Left colon (tissue), 2 donors: Measurements from ENCODE around the gene ENDOU. TPM values are rescaled to one million over a fixed set of nuclear protein-coding genes. Genes with fewer than 3 reads are reported as not detected.
A peak's percentile ranks its signal among the peaks of the same experiment; 100 is the strongest.

Experiments used
- ATAC-seq: fragments of 200-7000 bp; cut with Tn5 transposase; one replicate; pipeline ENCODE4 v1.9.1; 2020; ENCODE audit warnings: mild to moderate bottlenecking, moderate library complexity
- DNase-seq, 2 donors: peaks; one replicate each; pipeline ENCODE4 v3.0.0-alpha.2; 2020
- intact Hi-C, 2 donors: fragments of 100-400 bp; cut with DNase I in 1 of 2; cut with micrococcal nuclease in 1 of 2; formaldehyde crosslinking; loops; one replicate each; pipeline versions ENCODE4 v1.11.2 to v1.14.0; 2022; cut with DNase I, micrococcal nuclease
- total RNA-seq, 2 donors: library from RNA; stranded (reverse); fragmentation: NEBNext Ultra II Directional; extraction: Animal tissue kit (Norgen Biotek cat#: 25700); gene quantifications; one replicate each; pipeline ENCODE4 v1.2.1, GENCODE V29; 2021
- donor health status: DM: no; HTN: no; CAD: no.
- donor health status: DM: yes; HTN: yes; CAD: no.

ENDOU gene
- total RNA-seq, 2 donors from 2014 or later = not detected

- ATAC-seq (no peak), DNase-seq (no peak)
- intact Hi-C loops = no loop called here
These were observed 7.2 kb upstream of the ENDOU start for GRCh38 chr12:47732504-47732903.

GRCh38 chr12:47731723-47732122 is 6.4 kb upstream of the ENDOU start:
- ATAC-seq = no peak
- intact Hi-C loops = no loop called here
- DNase-seq = no peak

DNA sequence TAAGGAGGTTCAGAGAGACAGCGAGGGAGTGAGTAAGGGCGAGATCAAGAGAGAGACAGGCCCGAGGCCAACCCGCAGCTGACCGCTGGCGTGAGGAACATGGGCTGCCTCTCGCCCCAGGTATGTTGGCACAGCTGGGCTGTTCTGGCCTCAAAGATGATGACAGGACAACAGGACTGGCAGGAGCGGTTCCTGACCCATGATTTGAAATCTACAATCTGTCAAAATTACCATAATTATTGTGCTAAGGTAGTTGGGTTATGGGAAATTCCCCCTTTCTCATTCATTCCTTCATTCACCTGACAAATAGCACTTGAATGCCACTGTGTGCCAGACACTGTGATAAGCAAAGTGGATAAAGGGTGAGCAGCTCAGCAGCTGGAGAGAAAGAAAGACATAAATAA is 5.1 kb upstream of the ENDOU start:
- DNase-seq (no peak), ATAC-seq (no peak)
- intact Hi-C loops = no loop called here

- intact Hi-C loops = loop anchor here in 1 of 2 donors (10.0 kb wide), 1 partner anchor 46 kb away; the partner anchor contains the start of gene SLC48A1
These were observed 3.9 kb upstream of the ENDOU start for GRCh38 chr12:47729233-47729632.

GRCh38 chr12:47725893-47726292 is 603 bp upstream of the ENDOU start:
- intact Hi-C loops = loop anchor here in 1 of 2 donors (10.0 kb wide), 1 partner anchor 49 kb away; the partner anchor contains the start of gene SLC48A1
- no peak for ATAC-seq
- no peak for DNase-seq

More at GRCh38 chr12:47729233-47729632, 3.9 kb upstream of the ENDOU start:
- ATAC-seq (no peak), DNase-seq (no peak)

GRCh38 chr12:47722941-47723631 is 2.2 kb downstream of the ENDOU start:
- intact Hi-C loops = loop anchor here in 1 of 2 donors (10.0 kb wide), 1 partner anchor 52 kb away; the partner anchor contains the start of gene SLC48A1
- DNase-seq = no peak
- no peak for ATAC-seq

- ATAC-seq (no peak), DNase-seq (no peak)
- intact Hi-C loops = loop anchor here in 1 of 2 donors (10.0 kb wide), 1 partner anchor 53 kb away; the partner anchor contains the start of gene SLC48A1
These were observed 3.0 kb downstream of the ENDOU start for GRCh38 chr12:47722136-47722834.

GRCh38 chr12:47721431-47721973 is 3.8 kb downstream of the ENDOU start:
- ATAC-seq (no peak), DNase-seq (no peak)
- intact Hi-C loops = loop anchor here in 1 of 2 donors (10.0 kb wide), 1 partner anchor 53 kb away; the partner anchor contains the start of gene SLC48A1

DNA sequence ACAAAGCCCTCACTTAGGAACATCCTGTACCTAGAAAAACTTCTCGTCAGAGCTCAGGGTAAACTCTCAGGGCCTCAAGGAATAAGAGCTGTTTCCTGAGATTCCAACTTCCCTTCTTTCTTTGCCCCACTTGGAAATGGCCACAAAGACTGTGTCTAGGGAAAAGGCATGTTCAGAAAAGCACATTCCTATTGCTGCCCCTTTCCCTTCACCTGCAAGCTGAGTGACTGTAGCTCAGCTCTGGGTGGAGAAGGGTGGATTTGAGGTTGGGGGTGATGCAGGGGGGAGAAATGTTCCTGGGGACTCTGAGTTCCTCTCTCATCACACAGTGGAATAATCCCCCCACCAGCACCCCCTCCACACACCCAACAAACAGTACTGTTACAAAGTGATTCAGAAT is 6.8 kb downstream of the ENDOU start:
- no peak for ATAC-seq
- no peak for DNase-seq
- intact Hi-C loops = loop anchor here (5.0 to 10.0 kb wide), 3 partner anchors 49 to 119 kb away; no protein-coding TSS in a partner anchor

- peak; percentile 82 for DNase-seq
- ATAC-seq = peak; percentile 96
- intact Hi-C loops = loop anchor here (5.0 to 10.0 kb wide), 3 partner anchors 50 to 120 kb away; no protein-coding TSS in a partner anchor
These were observed 7.7 kb downstream of the ENDOU start for GRCh38 chr12:47717443-47718193.

- intact Hi-C loops = loop anchor here (5.0 to 10.0 kb wide), 3 partner anchors 50 to 120 kb away; no protein-coding TSS in a partner anchor
- ATAC-seq = no peak
These were observed 8.2 kb downstream of the ENDOU start for GRCh38 chr12:47717046-47717442.

GRCh38 chr12:47715877-47716548 is 9.3 kb downstream of the ENDOU start:
- intact Hi-C loops = loop anchor here (5.0 to 10.0 kb wide), 3 partner anchors 51 to 121 kb away; no protein-coding TSS in a partner anchor
- DNase-seq = no peak
- no peak for ATAC-seq

More at GRCh38 chr12:47717046-47717442, 8.2 kb downstream of the ENDOU start:
- DNase-seq = no peak

DNA sequence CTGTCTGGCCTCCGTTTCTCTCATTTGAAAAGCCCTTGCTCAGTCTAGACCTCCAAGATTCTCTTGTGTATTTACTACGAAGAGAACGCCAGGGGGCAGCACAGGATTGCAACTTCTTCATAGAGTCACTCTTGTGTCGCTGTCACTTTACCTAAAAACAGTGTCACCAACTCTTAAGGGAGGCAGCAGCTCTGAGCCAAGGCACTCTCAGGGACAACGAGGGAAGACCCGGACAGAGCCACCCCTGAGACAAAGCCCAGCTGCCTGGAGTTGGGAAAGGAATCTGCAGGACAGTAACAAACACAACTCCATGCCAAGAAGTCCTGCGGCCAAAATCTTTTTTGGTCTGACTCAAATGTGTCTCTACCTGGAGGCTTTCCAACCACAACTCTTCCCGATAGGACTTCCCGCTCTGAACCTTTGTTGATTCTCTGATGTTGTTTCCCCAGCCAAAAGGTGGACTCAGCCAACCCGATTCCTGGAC is 9.9 kb downstream of the ENDOU start:
- DNase-seq = peak; percentile 70 to 83
- intact Hi-C loops = loop anchor here (5.0 to 10.0 kb wide), 3 partner anchors 52 to 122 kb away; no protein-coding TSS in a partner anchor
- ATAC-seq = peak; percentile 60

- intact Hi-C loops = loop anchor here (5.0 to 10.0 kb wide), 3 partner anchors 52 to 122 kb away; no protein-coding TSS in a partner anchor
- ATAC-seq (no peak), DNase-seq (no peak)
These were observed 10.4 kb downstream of the ENDOU start for GRCh38 chr12:47714826-47715386.

GRCh38 chr12:47712171-47712570 is 13.1 kb downstream of the ENDOU start:
- intact Hi-C loops = loop anchor here in 1 of 2 donors (10.0 kb wide), 1 partner anchor 123 kb away; no protein-coding TSS in a partner anchor
- DNase-seq = no peak
- ATAC-seq = no peak

- DNase-seq (no peak), ATAC-seq (no peak)
- intact Hi-C loops = loop anchor here in 1 of 2 donors (10.0 kb wide), 1 partner anchor 123 kb away; no protein-coding TSS in a partner anchor
These were observed 13.8 kb downstream of the ENDOU start for GRCh38 chr12:47711448-47711847.

GRCh38 chr12:47710278-47710677 is 15.0 kb downstream of the ENDOU start:
- intact Hi-C loops = loop anchor here in 1 of 2 donors (10.0 kb wide), 1 partner anchor 125 kb away; no protein-coding TSS in a partner anchor
- DNase-seq (no peak), ATAC-seq (no peak)
